Hepatocyte (in vitro differentiated cells): ENCODE measurements around the gene CHST15. TPM values are rescaled to one million over a fixed set of nuclear protein-coding genes. Genes with fewer than 3 reads are reported as not detected.

Source experiments
- DNase-seq: peaks from one replicate; pipeline ENCODE4 v3.0.0-alpha.2; 2016; ENCODE audit warnings: low spot score
- H2AFZ ChIP-seq: fragments of 200-600 bp; sonication (generic); 2 replicates; pipeline ENCODE4 v1.6.0; 2016; ENCODE audit warnings: antibody characterized with exemption, mild to moderate bottlenecking
- H3K27ac ChIP-seq: fragments of 200-600 bp; sonication (generic); 2 replicates; pipeline ENCODE4 v1.5.1; 2016; ENCODE audit warnings: mild to moderate bottlenecking
- H3K27me3 ChIP-seq: fragments of 200-600 bp; sonication (generic); 2 replicates; pipeline ENCODE4 v1.6.1; 2016
- H3K36me3 ChIP-seq: fragments of 200-600 bp; sonication (generic); replicated peaks from 2 replicates; pipeline ENCODE4 v1.5.1; 2016; ENCODE audit warnings: low read depth; ENCODE audit not compliant: insufficient read depth
- H3K4me1 ChIP-seq: fragments of 200-600 bp; sonication (generic); 2 replicates; pipeline ENCODE4 v1.5.1; 2016; ENCODE audit warnings: mild to moderate bottlenecking, moderate library complexity; ENCODE audit not compliant: insufficient read depth
- H3K4me2 ChIP-seq: fragments of 200-600 bp; sonication (generic); 2 replicates; pipeline ENCODE4 v1.6.0; 2016
- H3K4me3 ChIP-seq: fragments of 200-600 bp; sonication (generic); 2 replicates; pipeline ENCODE4 v1.5.1; 2016; ENCODE audit warnings: mild to moderate bottlenecking
- H3K79me2 ChIP-seq: fragments of 200-600 bp; sonication (generic); 2 replicates; pipeline ENCODE4 v1.6.0; 2017; ENCODE audit warnings: mild to moderate bottlenecking
- H3K9me2 ChIP-seq: fragments of 200-600 bp; sonication (generic); replicated peaks from 2 replicates; pipeline ENCODE4 v1.6.0; 2017; ENCODE audit warnings: mild to moderate bottlenecking; ENCODE audit not compliant: insufficient read depth
- H3K9me3 ChIP-seq: fragments of 200-600 bp; sonication (generic); 2 replicates; pipeline ENCODE4 v1.5.1; 2016; ENCODE audit warnings: low read depth, mild to moderate bottlenecking
- H4K20me1 ChIP-seq: fragments of 200-600 bp; sonication (generic); 2 replicates; pipeline ENCODE4 v1.6.0; 2016; ENCODE audit warnings: mild to moderate bottlenecking; ENCODE audit not compliant: insufficient read depth, poor library complexity, severe bottlenecking
- CTCF ChIP-seq: fragments of 200-600 bp; sonication (generic); IDR thresholded peaks from 2 replicates; pipeline ENCODE4 v1.5.1; 2016; ENCODE audit warnings: antibody characterized with exemption, mild to moderate bottlenecking; ENCODE audit not compliant: poor library complexity
- EZH2 ChIP-seq: fragments of 200-600 bp; sonication (generic); IDR thresholded peaks from 2 replicates; pipeline ENCODE4 v1.6.1; 2016; ENCODE audit warnings: antibody characterized with exemption, mild to moderate bottlenecking, borderline replicate concordance
- EZH2phosphoT487 ChIP-seq: fragments of 200-600 bp; sonication (generic); IDR thresholded peaks from one replicate; pipeline ENCODE4 v1.6.1; 2018; ENCODE audit warnings: antibody characterized with exemption, mild to moderate bottlenecking, low read depth, moderate library complexity; ENCODE audit not compliant: unreplicated experiment, severe bottlenecking
- WGBS: methylation state at CpG from one replicate; pipeline ENCODE4 v1.1.6; 2016; ENCODE audit warnings: low lambda C conversion rate; ENCODE audit errors: missing lambda C conversion rate; 5-methylcytosine and 5-hydroxymethylcytosine counted together
- polyA plus RNA-seq: library from polyadenylated mRNA; unstranded; fragments of >200 nt; fragmentation: Nextera tagmentation; extraction: Ambion mirVana; gene quantifications from 2 replicates; pipeline ENCODE4 v1.2.1, GENCODE V29; 2016
- total RNA-seq: library from RNA; depleted of rRNA; stranded (reverse); fragments of >200 nt; gene quantifications from 2 replicates; pipeline ENCODE4 v1.2.3, GENCODE V29; 2014

Gene CHST15
- total and polyA plus RNA-seq, 2 experiments from 2014 or later, result 3.9 to 4.5 TPM

GRCh38 chr10:124081547-124082140 lies 11.8 kb downstream of the CHST15 start:
- no peak overlapping the region for H3K27ac ChIP-seq
- H3K9me3 ChIP-seq, result no peaks in the 10 kb centered on the region
- H3K4me3 ChIP-seq, result no peak overlapping the region
- no peaks in the 10 kb centered on the region for H3K27me3 ChIP-seq
- no peak for TF ChIP-seq EZH2phosphoT487
- TF ChIP-seq EZH2, result no peak
- H3K79me2 ChIP-seq, result no peaks in the 10 kb centered on the region
- H3K9me2 ChIP-seq, result no peaks in the 10 kb centered on the region
- 82% methylated on average over 13 of the region's 13 CpGs for WGBS
- DNase-seq, result no peak
- H3K36me3 ChIP-seq, result no peaks in the 10 kb centered on the region
- no peak overlapping the region for H3K4me2 ChIP-seq
- no peaks in the 10 kb centered on the region for H4K20me1 ChIP-seq
- no peaks in the 10 kb centered on the region for H3K4me1 ChIP-seq
- no peak overlapping the region for H2AFZ ChIP-seq

- Histone ChIP-seq H3K4me2 (no peak overlapping the region), H3K79me2 (no peaks in the 10 kb centered on the region), H3K9me3 (no peaks in the 10 kb centered on the region), H3K27ac (no peak overlapping the region), H3K27me3 (no peaks in the 10 kb centered on the region), H3K36me3 (no peaks in the 10 kb centered on the region), H4K20me1 (no peaks in the 10 kb centered on the region), H3K4me3 (no peak overlapping the region), H3K9me2 (no peaks in the 10 kb centered on the region), H2AFZ (no peak overlapping the region), H3K4me1 (peaks cover 6% of the 10 kb centered on the region)
- 84% methylated on average over 9 of the region's 9 CpGs for WGBS
- DNase-seq, result no peak
- TF ChIP-seq CTCF (no peak), EZH2phosphoT487 (no peak), EZH2 (no peak)
Observed at GRCh38 chr10:124079864-124080263, 13.5 kb downstream of the CHST15 start.

- Histone ChIP-seq H4K20me1 (no peaks in the 10 kb centered on the region), H3K79me2 (no peaks in the 10 kb centered on the region), H3K36me3 (no peaks in the 10 kb centered on the region), H3K4me3 (no peak overlapping the region), H3K27ac (no peak overlapping the region), H3K4me2 (no peak overlapping the region), H3K9me2 (no peaks in the 10 kb centered on the region), H3K27me3 (no peaks in the 10 kb centered on the region), H2AFZ (no peak overlapping the region), H3K9me3 (no peaks in the 10 kb centered on the region), H3K4me1 (peaks cover 9% of the 10 kb centered on the region)
- DNase-seq, result no peak
- no peak for TF ChIP-seq EZH2phosphoT487
- TF ChIP-seq CTCF, result no peak
- TF ChIP-seq EZH2, result no peak
Observed at GRCh38 chr10:124078714-124079113, 14.7 kb downstream of the CHST15 start.

DNA sequence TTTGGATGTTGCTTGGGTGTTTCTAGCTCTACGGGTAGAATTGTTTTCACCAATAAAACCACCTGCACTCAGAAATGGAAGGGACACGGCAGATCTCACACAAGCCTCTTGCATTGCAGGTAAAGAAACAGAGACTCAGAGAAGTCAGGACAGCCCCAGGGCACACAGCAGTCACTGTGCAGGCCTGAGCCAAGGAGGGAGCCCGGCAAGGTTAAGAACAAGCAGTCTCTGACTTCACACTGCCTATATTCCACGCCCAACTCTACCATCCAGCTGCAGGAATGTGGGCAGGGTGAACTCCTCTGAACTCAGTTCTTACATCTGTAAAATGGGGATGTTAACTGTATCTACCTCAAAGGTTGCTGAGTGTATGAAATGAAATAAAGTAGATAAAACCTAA lies 15.4 kb downstream of the CHST15 start:
- DNase-seq, result no peak
- Histone ChIP-seq H2AFZ (no peak overlapping the region), H3K9me3 (no peaks in the 10 kb centered on the region), H3K79me2 (no peaks in the 10 kb centered on the region), H3K27ac (no peak overlapping the region), H3K4me1 (peaks cover 9% of the 10 kb centered on the region), H3K4me3 (no peak overlapping the region), H3K27me3 (no peaks in the 10 kb centered on the region), H3K9me2 (no peaks in the 10 kb centered on the region), H3K4me2 (no peak overlapping the region), H3K36me3 (no peaks in the 10 kb centered on the region), H4K20me1 (no peaks in the 10 kb centered on the region)
- WGBS, result 65% methylated on average over 4 of the region's 4 CpGs
- TF ChIP-seq EZH2 (no peak), EZH2phosphoT487 (no peak), CTCF (no peak)
